OCI-LY3 (cell line): Measurements from ENCODE around the gene SPOCK1.

Experiments used
- CTCF ChIP-seq: fragments of 200-600, 300-600 bp; sonication (generic); IDR thresholded peaks from 2 replicates; pipeline ENCODE4 v1.5.1; 2014; ENCODE audit warnings: antibody characterized with exemption, low read length, low read depth
- EZH2phosphoT487 ChIP-seq: fragments of 200-600 bp; shearing (Covaris generic); IDR thresholded peaks from 2 replicates; pipeline ENCODE4 v1.6.1; 2018; ENCODE audit warnings: antibody characterized with exemption, mixed run types, low read depth

- TF ChIP-seq EZH2phosphoT487 (no peak), CTCF (no peak)
Observed at GRCh38 chr5:137265457-137265856, 233.7 kb downstream of the SPOCK1 start.
